ENCODE results near the gene POMZP3.
"Not testable (repeated sequence)": the region's sequence is repeated elsewhere in the genome, so short reads cannot be mapped to it uniquely, and the experiment has no call there.

The POMZP3 gene

DNA sequence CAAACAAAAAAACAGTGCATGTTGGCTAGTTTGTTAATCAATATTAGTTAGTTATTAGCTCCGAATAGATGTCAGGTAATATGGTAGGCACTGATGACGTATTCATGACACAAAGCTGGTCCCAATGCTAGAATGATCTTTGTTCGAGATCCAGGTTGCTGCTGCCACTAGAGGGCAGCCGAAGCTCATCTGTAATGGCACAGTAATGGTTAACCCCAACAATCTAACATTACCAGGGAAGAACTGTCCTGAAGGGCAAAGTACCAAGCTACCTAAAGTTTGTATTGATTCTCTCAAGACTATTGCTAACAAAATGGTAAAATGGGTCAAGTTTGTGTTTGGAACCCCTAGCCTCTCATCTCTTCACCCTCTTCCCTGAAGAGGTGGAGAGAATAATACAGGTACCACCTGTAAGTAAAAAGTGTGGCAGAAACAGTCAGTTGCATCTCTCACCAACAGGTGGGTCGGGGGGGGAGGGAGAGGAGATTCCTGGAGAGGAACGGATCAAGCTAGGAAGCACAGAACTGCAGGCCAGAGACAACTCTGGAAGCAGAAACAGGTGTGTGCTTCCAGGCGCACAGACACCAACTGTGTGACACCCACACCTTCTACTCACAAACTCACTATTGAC is 10.1 kb upstream of the POMZP3 start:
- H4K20me1 ChIP-seq (ENCODE audit: insufficient read depth, low read length, poor library complexity, severe bottlenecking); H3K9ac ChIP-seq (ENCODE audit: low read depth, low read length, poor library complexity, severe bottlenecking); H3K9me3 ChIP-seq (ENCODE audit: insufficient read depth, low read depth, low read length); H3K36me3 ChIP-seq (ENCODE audit: insufficient read depth, low read length); H2AFZ ChIP-seq (ENCODE audit: low read length); H3K4me2 ChIP-seq (ENCODE audit: low read depth, low read length, poor library complexity, severe bottlenecking); H3F3A ChIP-seq (ENCODE audit: low read depth); H3K4me1 ChIP-seq (ENCODE audit: insufficient read depth, low read length, poor library complexity, severe bottlenecking); H3K79me2 ChIP-seq (ENCODE audit: insufficient read depth, low read length); H3K9me2 ChIP-seq (replicated peaks; ENCODE audit: low read depth, low read length); H3K27me3 ChIP-seq (ENCODE audit: insufficient read depth, low read length, poor library complexity, severe bottlenecking); H3K4me3 ChIP-seq (ENCODE audit: low read length, poor library complexity, severe bottlenecking): not testable (repeated sequence)
- peak; percentile 45 for TF ChIP-seq CTCF (conservative IDR thresholded peaks at IDR 0.05; ENCODE audit: low read length)

DNA sequence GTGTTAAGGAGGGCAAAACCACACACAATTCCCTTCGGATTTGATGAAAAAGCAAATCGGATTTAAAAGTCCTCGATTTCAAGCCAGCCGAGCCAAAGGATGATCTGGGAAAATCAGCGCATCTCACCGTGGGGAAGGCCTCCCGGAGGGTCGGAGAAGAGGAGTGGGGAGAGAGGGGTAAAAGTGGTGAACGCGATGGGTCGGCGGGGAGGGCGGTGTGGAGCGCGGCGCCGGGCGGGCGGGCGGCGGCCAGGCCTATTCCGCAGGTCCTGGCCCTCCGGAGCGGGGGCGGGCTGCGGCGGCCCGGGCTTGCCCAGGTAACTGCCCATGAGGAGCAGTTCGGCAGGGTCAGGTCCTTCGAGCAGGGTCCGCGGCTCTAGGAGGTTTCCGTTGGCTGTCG is 498 bp downstream of the POMZP3 start:
- not testable (repeated sequence) for H3K79me2 ChIP-seq (ENCODE audit: insufficient read depth, low read length); H4K20me1 ChIP-seq (ENCODE audit: insufficient read depth, low read length, poor library complexity, severe bottlenecking); H3K36me3 ChIP-seq (ENCODE audit: insufficient read depth, low read length); H3K27me3 ChIP-seq (ENCODE audit: insufficient read depth, low read length, poor library complexity, severe bottlenecking); H3K4me1 ChIP-seq (ENCODE audit: insufficient read depth, low read length, poor library complexity, severe bottlenecking); H2AFZ ChIP-seq (ENCODE audit: low read length); H3K9me3 ChIP-seq (ENCODE audit: insufficient read depth, low read depth, low read length); H3F3A ChIP-seq (ENCODE audit: low read depth); H3K9me2 ChIP-seq (replicated peaks; ENCODE audit: low read depth, low read length)
- Histone ChIP-seq H3K9ac (ENCODE audit: low read depth, low read length, poor library complexity, severe bottlenecking) (peak overlapping the region; percentile 73), H3K4me3 (ENCODE audit: low read length, poor library complexity, severe bottlenecking) (peak overlapping the region; percentile 76), H3K4me2 (ENCODE audit: low read depth, low read length, poor library complexity, severe bottlenecking) (peak overlapping the region; percentile 68)

- not testable (repeated sequence) for H3K79me2 ChIP-seq (ENCODE audit: insufficient read depth, low read length); H3F3A ChIP-seq (ENCODE audit: low read depth); H3K27me3 ChIP-seq (ENCODE audit: insufficient read depth, low read length, poor library complexity, severe bottlenecking); H4K20me1 ChIP-seq (ENCODE audit: insufficient read depth, low read length, poor library complexity, severe bottlenecking); H3K4me2 ChIP-seq (ENCODE audit: low read depth, low read length, poor library complexity, severe bottlenecking); H3K4me3 ChIP-seq (ENCODE audit: low read length, poor library complexity, severe bottlenecking); H3K36me3 ChIP-seq (ENCODE audit: insufficient read depth, low read length); H3K4me1 ChIP-seq (ENCODE audit: insufficient read depth, low read length, poor library complexity, severe bottlenecking); H3K9ac ChIP-seq (ENCODE audit: low read depth, low read length, poor library complexity, severe bottlenecking); H2AFZ ChIP-seq (ENCODE audit: low read length); H3K9me3 ChIP-seq (ENCODE audit: insufficient read depth, low read depth, low read length); H3K9me2 ChIP-seq (replicated peaks; ENCODE audit: low read depth, low read length)
These were observed 7.5 kb downstream of the POMZP3 start for GRCh38 chr7:76619439-76620190.

DNA sequence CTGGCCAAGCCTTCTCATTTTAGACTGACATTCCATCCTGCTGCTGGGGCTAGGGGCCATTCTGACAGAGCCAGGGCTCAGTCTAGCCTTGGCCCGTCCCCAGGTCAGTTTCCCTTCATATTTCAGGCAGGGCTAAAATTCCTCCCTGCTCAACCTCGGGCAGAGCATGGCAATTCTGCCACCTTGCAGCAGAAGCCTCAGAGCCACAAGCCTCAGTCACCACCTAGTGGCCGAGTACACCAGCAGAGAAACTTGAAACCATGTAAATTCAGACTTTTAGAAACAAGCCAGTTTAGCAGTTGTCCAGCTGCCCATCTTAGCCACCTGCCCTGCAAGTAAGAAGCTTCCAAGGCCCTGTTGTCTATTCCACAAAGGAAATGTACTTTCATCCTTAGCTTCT is 13.3 kb downstream of the POMZP3 start:
- H3K9me2 ChIP-seq (replicated peaks; ENCODE audit: low read depth, low read length); H3K27me3 ChIP-seq (ENCODE audit: insufficient read depth, low read length, poor library complexity, severe bottlenecking); H3K9me3 ChIP-seq (ENCODE audit: insufficient read depth, low read depth, low read length); H2AFZ ChIP-seq (ENCODE audit: low read length); H3F3A ChIP-seq (ENCODE audit: low read depth); H3K4me3 ChIP-seq (ENCODE audit: low read length, poor library complexity, severe bottlenecking); H3K79me2 ChIP-seq (ENCODE audit: insufficient read depth, low read length); H3K4me2 ChIP-seq (ENCODE audit: low read depth, low read length, poor library complexity, severe bottlenecking); H3K4me1 ChIP-seq (ENCODE audit: insufficient read depth, low read length, poor library complexity, severe bottlenecking); H3K9ac ChIP-seq (ENCODE audit: low read depth, low read length, poor library complexity, severe bottlenecking); H3K36me3 ChIP-seq (ENCODE audit: insufficient read depth, low read length); H4K20me1 ChIP-seq (ENCODE audit: insufficient read depth, low read length, poor library complexity, severe bottlenecking): not testable (repeated sequence)

DNA sequence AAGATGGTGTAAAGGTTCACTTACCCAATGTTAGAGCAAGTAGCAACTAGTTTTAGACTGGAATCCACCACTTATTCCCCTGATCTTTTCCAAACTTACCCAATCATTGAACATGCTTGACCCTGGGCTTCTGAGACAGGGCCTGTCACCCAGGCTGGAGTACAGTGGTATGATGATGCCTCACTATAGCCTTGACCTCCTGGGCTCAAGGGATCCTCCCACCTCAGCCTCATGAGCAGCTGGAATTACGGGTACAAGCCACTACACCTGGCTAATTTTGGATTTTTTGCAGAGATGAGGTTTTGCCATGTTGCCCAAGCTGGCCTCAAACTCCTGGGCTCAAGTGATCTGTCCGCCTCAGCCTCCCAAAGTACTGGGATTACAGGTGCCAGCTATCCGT is 14.8 kb downstream of the POMZP3 start:
- not testable (repeated sequence) for H3K9me2 ChIP-seq (replicated peaks; ENCODE audit: low read depth, low read length); H3F3A ChIP-seq (ENCODE audit: low read depth); H4K20me1 ChIP-seq (ENCODE audit: insufficient read depth, low read length, poor library complexity, severe bottlenecking); H3K4me2 ChIP-seq (ENCODE audit: low read depth, low read length, poor library complexity, severe bottlenecking); H3K27me3 ChIP-seq (ENCODE audit: insufficient read depth, low read length, poor library complexity, severe bottlenecking); H3K79me2 ChIP-seq (ENCODE audit: insufficient read depth, low read length); H3K9ac ChIP-seq (ENCODE audit: low read depth, low read length, poor library complexity, severe bottlenecking); H3K4me3 ChIP-seq (ENCODE audit: low read length, poor library complexity, severe bottlenecking); H3K9me3 ChIP-seq (ENCODE audit: insufficient read depth, low read depth, low read length); H3K36me3 ChIP-seq (ENCODE audit: insufficient read depth, low read length); H3K4me1 ChIP-seq (ENCODE audit: insufficient read depth, low read length, poor library complexity, severe bottlenecking); H2AFZ ChIP-seq (ENCODE audit: low read length)

DNA sequence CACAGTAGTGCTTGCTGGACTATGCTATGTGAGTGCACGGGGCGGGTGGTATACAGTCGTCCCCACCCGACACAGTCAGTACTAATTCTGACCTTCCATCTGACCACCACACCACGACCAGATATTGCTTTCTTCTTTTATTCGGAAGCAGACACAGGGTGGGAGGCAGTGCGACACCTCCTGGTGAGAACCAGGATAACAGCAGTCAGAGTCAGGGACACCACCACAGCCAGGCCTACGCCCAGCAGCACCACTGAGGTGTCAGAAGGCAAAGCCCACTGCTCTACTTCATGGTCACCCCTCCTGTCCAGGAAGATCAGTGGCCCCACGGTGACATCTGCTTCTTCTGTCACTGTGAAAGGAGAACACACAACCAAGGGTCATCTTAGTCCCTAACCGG is 17.2 kb downstream of the POMZP3 start:
- not testable (repeated sequence) for H3K9ac ChIP-seq (ENCODE audit: low read depth, low read length, poor library complexity, severe bottlenecking)

GRCh38 chr7:76608469-76608868 is 18.6 kb downstream of the POMZP3 start:
- H3F3A ChIP-seq (ENCODE audit: low read depth); H3K4me1 ChIP-seq (ENCODE audit: insufficient read depth, low read length, poor library complexity, severe bottlenecking); H3K9me2 ChIP-seq (replicated peaks; ENCODE audit: low read depth, low read length); H3K9me3 ChIP-seq (ENCODE audit: insufficient read depth, low read depth, low read length); H3K4me2 ChIP-seq (ENCODE audit: low read depth, low read length, poor library complexity, severe bottlenecking); H3K9ac ChIP-seq (ENCODE audit: low read depth, low read length, poor library complexity, severe bottlenecking); H3K4me3 ChIP-seq (ENCODE audit: low read length, poor library complexity, severe bottlenecking); H4K20me1 ChIP-seq (ENCODE audit: insufficient read depth, low read length, poor library complexity, severe bottlenecking); H3K27me3 ChIP-seq (ENCODE audit: insufficient read depth, low read length, poor library complexity, severe bottlenecking); H3K79me2 ChIP-seq (ENCODE audit: insufficient read depth, low read length); H2AFZ ChIP-seq (ENCODE audit: low read length); H3K36me3 ChIP-seq (ENCODE audit: insufficient read depth, low read length): not testable (repeated sequence)

More for the DNA sequence above, 17.2 kb downstream of the POMZP3 start:
- H2AFZ ChIP-seq (ENCODE audit: low read length); H3K9me3 ChIP-seq (ENCODE audit: insufficient read depth, low read depth, low read length); H3K27me3 ChIP-seq (ENCODE audit: insufficient read depth, low read length, poor library complexity, severe bottlenecking); H3K4me2 ChIP-seq (ENCODE audit: low read depth, low read length, poor library complexity, severe bottlenecking); H3K36me3 ChIP-seq (ENCODE audit: insufficient read depth, low read length); H3K4me3 ChIP-seq (ENCODE audit: low read length, poor library complexity, severe bottlenecking); H3K9me2 ChIP-seq (replicated peaks; ENCODE audit: low read depth, low read length); H4K20me1 ChIP-seq (ENCODE audit: insufficient read depth, low read length, poor library complexity, severe bottlenecking); H3F3A ChIP-seq (ENCODE audit: low read depth); H3K4me1 ChIP-seq (ENCODE audit: insufficient read depth, low read length, poor library complexity, severe bottlenecking); H3K79me2 ChIP-seq (ENCODE audit: insufficient read depth, low read length): not testable (repeated sequence)

Measured in Loucy (cell line).